GM04504 (cell line): Measurements from ENCODE around the gene RAB31.
"Not testable (repeated sequence)": the region's sequence is repeated elsewhere in the genome, so short reads cannot be mapped to it uniquely, and the experiment has no call there.

Source experiments
- DNase-seq: peaks from one replicate; pipeline ENCODE4 v3.0.0-alpha.2; 2012; ENCODE audit warnings: low read depth

Gene RAB31

DNA sequence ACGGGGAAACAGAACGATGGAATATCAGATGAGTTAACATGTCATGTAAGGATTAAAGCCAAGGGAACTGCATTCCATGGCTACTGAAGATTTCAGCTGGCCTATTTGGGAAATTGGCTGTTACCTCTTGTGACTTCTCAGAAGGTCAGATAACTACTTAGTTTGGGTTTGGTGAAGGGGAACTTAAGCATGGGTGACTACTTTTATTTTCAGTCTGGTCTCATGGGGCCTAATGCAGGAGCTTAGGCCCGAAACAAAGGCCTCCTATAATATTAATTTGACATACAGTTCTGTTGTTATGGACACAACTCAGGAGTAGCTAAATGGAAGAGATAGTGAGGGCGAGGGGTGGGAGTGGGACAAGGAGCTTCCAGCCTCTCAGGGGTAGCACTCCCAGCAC is 133.7 kb downstream of the RAB31 start:
- no peak for DNase-seq

DNA sequence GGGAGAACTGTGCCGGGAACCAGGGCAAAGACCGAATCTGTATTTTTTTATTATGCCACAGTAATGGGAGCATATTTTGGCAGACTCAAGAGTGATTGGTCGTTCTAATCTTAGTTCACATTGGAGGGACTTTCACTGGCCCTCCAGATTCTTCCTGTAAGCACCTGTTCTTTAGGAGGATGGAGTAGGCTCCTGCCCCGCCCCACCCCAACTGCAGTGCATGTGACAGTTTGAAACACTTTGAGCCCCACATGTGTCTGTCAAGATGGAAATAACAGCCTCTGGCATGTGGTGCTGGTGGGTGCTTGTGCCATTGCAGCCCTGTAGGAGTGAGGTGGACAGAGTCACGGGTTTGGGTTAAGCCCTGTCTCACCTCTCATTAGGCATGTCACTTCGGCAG is 134.3 kb downstream of the RAB31 start:
- DNase-seq: no peak

DNA sequence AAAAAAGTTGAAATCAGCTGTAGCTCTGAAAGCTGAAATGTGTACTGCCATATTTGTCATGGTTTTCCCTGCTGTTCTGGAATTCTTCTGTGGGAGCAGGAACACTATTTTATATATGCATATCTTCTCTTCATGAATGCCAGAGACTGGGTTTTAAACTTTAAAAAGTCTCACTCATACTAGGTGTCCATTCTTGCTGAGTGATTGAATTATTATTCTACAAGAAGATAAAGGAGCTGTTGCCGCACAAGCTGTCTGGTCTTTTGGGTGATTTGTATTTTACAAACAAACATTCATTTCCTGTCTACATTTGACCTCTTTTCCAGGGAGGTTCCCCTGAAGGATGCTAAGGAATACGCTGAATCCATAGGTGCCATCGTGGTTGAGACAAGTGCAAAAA is 137.2 kb downstream of the RAB31 start:
- DNase-seq: no peak

DNA sequence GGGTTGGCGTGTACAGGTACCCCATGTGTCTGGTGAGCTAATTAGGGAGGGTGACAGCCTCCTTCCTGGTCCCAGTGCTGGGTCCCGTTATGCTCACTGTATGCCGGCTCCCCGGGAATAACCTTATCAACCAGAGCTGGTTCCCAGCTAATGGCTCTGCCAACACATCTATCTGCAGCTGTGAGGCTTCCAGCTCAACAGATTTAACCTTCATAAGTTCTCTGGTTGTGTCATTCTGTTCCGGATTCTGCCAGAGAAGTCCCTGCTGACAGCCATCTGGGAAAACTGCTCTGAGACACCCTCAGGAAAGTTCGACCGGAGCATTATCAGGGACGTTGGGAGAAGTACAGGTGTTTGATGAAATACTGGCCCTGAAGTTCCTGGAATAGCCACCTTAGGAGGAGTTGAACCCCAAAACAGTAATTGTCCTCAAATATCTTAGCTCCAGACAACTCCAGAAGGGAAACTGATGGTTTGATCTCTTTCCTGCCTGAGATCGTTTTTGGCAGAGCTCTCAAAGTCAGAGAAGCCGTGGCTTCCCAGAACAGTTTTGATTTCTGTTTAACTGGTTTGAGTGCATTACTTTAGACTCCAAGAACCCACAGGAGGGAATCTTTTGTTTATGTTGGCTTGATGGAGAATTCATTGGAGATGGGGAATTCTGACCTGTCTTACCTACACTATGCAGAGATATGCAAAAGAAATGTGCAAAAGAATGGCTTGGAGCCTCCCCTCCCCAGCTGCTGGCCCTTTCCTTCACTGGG is 138.2 kb downstream of the RAB31 start:
- no peak for DNase-seq

DNA sequence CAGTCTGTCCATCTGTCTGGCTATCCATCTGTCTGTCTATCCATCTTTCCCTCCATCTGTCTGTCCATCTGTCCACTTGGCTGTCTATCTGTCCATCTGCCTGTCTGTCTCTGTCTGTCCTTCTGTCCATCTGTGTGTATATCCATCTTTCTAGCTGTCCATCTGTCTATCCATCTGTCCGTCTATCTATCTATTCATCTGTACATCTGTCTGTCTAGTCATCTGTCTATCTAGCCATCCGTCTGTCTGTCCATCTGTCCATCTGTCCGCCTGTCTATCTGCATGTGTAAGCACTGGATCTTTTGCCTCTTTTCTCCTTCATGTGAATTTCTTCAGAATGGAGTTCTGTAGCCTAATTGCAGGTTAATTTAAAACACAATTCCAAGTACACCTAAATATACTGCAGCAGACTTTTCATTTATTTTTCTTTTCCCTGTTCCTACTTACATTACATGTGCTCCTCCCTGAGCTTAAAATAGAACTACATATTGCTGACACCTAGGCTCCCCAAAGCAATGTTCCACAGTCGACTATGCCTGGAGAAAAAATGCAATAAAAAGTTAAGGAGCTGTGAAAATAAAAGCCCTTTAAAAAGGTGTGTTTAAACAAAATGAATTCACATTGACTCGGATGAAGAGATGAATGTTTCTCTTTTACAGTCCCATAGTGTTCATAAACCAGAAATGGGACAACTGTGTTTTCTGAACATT is 140.2 kb downstream of the RAB31 start:
- no peak for DNase-seq

DNA sequence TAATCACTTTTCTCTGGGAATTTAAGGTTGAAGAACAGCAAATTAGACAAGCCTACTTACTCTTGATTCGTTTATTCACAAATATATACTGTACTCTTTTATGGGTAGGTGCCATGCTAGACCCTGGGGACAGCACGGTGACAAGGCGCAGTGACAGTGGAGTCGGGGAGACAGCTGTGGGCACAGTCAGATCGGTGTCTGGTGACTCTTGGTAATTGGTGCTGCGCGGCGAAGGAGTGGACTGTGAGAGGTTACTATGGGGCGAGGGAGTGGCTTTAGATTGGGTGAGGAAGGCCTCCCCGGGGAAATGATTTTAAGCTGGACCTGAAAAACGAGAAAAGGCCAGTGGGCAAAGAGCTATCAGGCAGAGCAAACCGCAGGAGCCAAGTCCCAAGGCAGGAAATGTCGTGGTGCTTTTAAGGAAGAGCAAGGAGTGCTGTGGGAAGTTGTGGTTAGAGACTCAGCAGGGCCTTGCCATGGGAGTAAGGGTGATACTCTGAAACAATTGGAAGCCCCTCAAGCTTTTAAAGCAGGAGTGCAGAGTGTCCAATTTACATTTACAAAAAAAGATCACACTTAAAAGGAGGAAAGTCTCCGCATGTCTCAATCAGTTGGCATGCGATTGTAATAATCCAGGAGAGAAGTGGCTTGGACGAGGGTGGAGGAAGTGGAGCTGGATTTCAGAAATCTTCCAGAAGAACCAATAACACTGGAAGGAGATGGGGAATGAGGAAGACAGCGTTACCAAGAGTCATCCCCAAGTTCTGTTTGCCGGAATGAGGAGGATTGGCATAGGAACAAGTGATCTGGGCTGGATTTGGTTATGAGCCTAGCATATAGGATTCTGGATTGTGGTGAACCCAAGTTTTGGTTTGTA is 141.5 kb downstream of the RAB31 start:
- DNase-seq: no peak

DNA sequence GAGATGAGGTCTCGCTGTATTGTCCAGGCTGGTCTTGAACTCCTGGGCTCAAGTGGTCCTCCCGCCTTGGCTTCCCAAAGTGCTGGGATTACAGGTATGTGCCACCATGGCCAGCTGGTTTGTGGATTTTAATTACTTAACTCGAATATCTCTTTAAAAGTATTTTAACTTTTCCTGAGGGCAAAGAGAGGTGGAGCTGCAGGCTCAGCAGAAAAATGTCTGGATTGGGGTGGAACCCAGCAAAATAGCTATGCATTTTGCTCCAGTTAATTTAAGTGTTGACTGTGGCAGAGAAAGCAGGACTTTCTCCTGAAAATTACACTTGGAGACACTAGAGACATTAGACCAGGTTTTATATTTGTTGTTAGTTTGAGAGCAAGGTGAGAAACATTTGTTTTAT is 142.2 kb downstream of the RAB31 start:
- no peak for DNase-seq

DNA sequence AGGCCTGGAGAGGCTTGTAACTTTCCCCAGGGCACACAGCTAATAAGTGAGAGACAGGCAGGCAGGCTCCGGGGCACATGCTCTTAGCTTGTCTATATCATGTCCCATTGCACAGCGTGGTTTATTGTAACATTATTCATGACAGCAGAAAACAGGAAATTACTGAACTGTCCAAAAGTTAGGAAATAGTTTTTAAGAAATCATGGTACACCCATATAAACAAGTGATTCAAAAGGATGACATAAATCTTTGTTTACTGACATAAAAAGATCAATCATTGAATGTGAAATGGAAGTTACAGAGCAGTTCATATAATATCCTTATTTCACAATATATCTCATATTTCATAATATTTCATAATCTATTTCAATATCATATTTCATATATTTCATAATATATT is 143.4 kb downstream of the RAB31 start:
- no peak for DNase-seq

DNA sequence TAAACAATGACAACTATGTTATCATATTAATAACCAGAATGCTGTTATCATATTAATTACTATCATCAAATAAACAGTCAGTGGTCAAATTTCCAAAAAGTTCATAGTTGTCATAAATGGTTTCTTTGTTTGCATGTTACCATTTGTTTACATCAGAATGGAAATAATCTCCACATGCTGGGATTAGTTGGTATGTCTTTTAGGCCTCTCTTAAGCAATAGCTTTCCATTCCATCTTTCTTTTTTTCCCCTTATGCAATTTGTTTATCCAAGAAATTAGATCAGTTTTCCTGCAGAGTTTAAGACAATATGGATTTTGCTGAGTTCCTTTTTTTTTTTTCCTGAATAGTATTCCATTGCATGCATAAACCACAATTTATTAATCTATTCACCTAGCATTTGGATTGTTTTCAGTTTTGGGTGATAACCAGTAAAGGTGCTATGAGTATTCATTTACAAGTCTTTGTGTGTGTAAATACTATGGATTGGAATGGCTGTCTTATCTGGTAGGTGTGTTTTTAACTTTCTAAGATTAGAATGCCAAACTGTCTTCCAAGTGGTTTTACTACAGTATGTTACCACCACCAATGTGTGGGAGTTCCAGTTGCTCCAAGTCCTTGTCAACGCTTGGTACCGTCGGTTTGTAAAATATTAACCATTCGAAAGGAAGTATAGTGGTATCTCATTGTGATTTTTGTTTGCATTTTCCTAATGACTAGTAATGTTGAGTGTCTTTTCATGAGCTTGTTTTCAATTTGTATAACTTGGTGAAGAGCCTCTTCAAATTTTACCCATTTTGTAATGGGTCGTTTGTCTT is 144.4 kb downstream of the RAB31 start:
- no peak for DNase-seq

DNA sequence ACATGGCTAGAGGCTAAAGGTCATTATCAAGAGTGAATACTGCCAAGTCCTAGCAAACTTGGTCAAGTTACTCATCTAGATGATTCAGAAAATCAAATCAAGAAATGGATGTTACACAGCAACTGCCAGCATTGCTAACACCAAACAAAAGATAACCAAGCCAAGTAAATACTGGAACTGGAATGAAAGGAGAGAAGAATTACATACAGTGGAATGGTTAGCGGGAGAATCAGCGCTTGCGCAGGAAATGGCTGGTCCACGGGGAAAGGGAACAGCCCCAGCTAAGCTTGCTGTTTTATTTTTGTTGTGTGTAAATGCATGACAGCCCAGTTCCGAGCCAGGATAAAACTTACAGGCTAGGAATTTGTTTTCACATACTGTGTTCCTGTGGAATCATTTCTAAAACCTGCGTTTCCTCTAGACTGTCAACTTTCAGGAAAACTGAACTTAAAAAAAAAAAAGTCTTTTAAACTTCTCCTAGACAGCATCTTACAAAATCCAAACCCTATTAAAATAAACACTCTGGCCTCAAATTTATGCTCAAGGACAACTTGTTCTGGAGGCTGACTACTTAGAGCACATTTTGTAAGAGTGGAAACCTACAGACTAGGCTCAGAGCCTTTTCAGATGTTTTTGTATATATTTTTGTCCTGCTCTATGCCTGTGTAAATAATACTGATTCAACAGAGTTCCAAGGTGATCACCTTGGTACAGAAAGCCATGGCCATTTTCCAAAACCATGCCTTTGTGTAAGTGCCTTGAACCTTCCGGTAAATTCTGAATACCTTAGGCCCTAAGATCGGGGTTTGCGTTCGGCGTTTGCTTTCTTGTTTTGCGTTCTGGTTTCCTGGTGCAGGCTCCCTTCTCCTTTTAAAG is 146.9 kb downstream of the RAB31 start:
- DNase-seq: no peak

DNA sequence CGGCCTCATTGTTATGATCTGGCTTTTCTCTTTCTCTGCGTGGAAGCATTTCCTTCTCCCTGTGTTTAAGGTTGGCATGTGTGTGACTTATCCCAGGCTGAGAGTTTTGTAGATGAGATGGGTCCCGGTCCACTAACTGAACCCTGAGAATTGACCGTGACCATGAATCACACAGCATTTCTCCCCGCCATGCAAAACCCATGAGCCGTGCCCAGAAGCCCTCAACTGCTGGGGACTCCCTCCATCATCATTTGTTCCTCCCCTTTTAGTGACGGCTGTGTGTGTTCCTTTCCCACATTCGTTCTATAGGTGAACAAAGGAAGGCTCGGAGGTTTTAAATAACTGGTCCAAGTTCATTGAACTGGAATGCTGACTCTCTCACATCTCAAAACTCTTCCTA is 147.6 kb downstream of the RAB31 start:
- no peak for DNase-seq

DNA sequence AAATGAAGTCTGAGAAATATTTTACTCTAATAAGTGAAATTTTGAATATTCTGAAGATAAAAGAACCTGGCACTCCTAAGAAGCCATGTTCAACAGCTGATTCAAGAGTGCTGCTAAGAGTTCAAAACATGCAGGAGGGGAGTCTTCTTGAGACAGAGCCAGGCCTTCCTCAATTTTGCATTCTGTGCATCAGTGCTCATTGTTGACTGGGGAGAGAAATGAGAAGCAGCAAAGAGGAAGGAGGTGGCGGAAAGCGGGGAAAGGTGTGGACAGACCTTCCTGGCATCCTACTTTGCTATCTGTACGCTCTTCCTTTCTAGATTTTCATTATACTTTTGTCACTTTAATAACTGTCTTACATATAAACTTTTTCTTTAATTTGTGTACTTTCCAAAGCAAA is 148.0 kb downstream of the RAB31 start:
- DNase-seq: no peak

DNA sequence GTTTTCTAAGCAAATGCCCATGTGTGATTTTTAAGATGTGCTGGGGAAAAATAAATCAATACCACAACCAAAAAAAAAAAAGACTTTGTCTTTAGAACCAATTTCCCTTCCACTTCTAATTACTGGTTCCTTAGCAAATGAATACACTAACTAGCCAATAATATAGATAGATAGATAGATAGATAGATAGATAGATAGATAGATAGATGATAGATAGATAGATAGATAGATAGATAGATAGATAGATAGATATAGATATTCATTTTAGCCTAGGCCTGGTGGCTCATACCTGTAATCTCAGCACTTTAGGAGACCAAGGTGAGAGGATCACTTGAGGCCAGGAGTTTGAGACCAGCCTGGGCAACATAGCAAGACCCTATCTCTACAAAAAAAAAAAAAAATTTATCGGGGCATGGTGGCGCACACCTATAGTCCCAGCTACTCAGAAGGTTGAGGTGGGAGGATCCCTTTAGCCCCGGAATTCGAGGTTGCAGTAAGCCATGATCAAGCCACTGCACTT is 149.4 kb downstream of the RAB31 start:
- DNase-seq: not testable (repeated sequence)

DNA sequence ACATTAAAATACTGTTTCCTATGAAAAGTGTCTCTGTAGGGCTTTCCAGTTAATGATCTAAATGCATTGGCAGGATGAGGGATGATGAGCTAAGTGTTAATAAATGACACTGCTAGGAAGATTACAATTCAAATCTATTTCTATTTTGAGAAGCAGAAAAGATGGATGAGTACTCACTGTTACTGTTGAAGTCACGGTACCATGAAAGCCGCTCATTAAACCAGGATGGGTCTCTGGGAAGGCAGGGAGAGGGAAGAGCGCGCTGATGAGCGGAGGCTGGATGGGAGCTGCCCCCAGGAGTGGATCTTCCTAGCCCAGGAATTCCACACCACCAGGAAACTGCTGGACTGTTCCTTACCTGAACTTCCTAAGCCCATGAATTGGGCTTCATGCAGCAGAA is 150.5 kb downstream of the RAB31 start:
- DNase-seq: no peak

DNA sequence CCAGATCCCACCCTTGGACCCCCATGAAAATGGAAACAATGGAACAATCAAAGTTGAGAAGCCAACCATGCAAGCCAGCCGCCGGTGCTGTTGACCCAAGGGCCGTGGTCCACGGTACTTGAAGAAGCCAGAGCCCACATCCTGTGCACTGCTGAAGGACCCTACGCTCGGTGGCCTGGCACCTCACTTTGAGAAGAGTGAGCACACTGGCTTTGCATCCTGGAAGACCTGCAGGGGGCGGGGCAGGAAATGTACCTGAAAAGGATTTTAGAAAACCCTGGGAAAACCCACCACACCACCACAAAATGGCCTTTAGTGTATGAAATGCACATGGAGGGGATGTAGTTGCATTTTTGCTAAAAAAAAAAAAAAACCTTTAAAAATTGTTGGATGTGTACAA is 151.1 kb downstream of the RAB31 start:
- no peak for DNase-seq

DNA sequence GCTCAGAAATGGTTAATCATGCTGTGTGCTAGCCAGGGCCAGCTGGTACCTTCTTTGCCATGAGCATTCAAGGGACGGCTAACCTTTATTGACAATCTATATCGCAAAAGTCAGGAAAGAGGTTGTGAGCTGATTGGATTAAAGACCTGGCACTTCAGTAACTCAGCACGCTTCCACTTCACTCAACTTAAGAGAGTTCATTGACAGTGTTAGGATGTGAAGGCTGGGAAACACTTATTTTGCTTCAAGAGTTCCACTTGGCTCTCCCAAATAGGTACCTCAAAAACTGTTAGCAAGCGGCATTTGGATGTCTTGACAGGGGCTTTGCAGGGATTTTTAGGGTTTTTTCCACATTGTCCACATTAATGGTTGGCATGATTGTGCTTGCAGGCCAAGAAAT is 152.6 kb downstream of the RAB31 start:
- no peak for DNase-seq

DNA sequence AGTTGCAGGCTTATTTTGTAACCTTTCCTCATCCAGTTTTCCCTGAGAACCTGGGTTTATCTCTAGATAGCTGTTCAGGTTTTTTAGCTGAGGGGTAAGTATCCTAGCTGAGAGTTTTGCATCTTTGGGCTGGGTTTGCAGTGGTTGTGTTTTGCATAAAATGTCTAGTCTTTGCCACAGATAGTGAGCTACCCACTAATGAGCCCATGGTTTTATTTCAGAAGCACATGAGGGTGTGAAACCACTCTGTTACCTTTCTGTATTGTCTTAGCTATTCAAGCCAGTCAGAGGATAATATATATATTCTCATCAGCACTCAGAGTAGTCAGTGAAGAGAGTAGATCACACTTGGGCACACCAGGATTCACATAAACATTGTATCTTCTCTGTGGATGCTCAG is 153.1 kb downstream of the RAB31 start:
- DNase-seq: no peak

DNA sequence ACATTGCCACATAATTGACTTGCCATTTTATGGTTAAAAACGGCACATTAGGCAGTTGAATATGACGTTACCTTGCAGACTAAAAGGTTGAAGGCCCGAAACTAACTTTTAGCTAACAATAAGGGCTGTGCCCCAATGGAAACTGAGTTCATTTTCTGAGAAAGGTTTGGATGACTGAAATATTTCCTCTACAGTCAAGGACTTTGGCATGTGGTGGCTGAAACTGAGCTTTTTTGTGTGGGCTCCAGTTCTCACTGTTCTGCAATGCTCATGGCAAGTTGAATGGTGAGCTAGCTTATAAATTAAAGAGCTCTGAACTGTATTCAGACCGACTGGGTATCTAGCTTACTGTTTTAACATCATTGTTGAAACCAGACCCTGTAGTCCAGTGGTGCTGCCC is 153.8 kb downstream of the RAB31 start:
- DNase-seq: no peak

DNA sequence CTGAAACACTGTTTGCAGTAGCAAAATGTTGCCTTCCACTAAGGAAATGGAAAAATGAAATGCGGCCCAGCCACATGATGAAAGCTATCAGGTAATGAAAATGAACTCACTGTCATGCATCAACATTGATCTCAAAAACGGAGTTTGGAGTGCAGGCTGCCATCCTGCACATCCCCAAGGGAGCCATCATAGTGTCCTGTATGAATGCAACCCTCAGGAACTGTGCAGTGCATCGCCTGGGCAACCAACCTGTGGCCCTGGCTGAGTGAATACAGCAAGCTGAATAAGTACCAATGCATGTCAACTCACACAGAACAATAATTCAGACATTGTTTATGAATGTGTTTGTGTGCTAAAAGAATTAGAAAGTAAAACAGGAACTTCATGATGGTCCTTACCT is 154.6 kb downstream of the RAB31 start:
- no peak for DNase-seq

DNA sequence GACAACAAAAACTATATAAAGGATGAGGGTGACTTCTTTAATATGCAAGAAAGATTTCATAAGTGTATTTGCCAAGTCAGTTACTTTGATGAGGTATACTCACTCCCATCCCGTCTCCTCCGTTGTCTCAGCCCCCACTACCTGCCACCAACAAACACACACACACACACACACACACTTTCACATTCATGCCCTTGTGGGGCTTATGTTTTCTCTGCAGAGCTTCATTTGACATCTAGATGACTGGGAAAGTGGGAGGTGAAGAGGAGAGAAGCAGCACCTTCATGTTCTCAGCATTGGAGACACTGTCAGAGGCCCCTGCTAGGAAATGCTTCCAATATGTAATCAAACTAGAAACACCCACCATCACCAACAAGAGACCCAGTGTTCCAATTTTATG is 155.2 kb downstream of the RAB31 start:
- DNase-seq: no peak
